Stomach (tissue), 4 donors: ENCODE results near the gene BTLA.

Experiments used
- EP300 ChIP-seq: sonication (generic); formaldehyde crosslinking; IDR thresholded peaks from one replicate; pipeline ENCODE4 v1.6.1; 2017; ENCODE audit warnings: antibody characterized with exemption
- POLR2A ChIP-seq, 4 donors: fragments of 450-650 bp; IDR thresholded peaks; one replicate each; pipeline ENCODE4 v1.6.1; 2016; ENCODE audit warnings: antibody characterized with exemption in 4 of 4, control low read depth in 2 of 4, mild to moderate bottlenecking in 1 of 4, moderate library complexity in 1 of 4
- POLR2AphosphoS5 ChIP-seq, 3 donors: sonication (generic); formaldehyde crosslinking; IDR thresholded peaks; one replicate each; pipeline ENCODE4 v1.6.1; 2016; ENCODE audit warnings: antibody characterized with exemption in 3 of 3
- TF ChIP-seq, protein P1 (sequence below), 7 experiments: fragments of 450-650 bp in 4 of 7; fragments of 200-600 bp in 3 of 7; sonication (generic) in 3 of 7; IDR thresholded peaks; one replicate each; pipeline ENCODE4 v1.5.1; 2016 to 2019; ENCODE audit warnings: antibody characterized with exemption in 7 of 7, control low read depth in 2 of 7, mild to moderate bottlenecking in 1 of 7

DNA sequence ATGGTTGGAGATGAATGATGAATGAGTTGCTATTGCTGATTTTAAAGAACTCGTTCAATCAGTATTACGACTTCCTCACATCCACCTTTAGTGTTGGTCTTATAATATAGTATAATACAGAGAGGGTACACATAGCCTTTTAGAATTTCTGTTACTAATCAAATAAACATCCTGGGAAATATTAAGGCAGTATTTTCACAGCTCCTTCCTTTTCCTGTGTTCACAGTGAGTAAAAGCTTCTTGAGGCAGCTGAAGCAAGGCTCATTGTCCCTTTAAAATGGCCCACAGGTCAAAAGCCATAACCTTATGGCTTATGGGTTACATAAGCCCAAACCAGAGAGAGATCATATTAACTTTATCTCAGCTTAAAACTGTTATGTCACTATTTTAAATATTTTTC, 1.3 kb upstream of the BTLA start:
- TF ChIP-seq POLR2AphosphoS5 (IDR thresholded peaks at IDR 0.05) (no peak), POLR2A (IDR thresholded peaks at IDR 0.05) (no peak), EP300 (no peak)
- TF ChIP-seq, protein P1, sequence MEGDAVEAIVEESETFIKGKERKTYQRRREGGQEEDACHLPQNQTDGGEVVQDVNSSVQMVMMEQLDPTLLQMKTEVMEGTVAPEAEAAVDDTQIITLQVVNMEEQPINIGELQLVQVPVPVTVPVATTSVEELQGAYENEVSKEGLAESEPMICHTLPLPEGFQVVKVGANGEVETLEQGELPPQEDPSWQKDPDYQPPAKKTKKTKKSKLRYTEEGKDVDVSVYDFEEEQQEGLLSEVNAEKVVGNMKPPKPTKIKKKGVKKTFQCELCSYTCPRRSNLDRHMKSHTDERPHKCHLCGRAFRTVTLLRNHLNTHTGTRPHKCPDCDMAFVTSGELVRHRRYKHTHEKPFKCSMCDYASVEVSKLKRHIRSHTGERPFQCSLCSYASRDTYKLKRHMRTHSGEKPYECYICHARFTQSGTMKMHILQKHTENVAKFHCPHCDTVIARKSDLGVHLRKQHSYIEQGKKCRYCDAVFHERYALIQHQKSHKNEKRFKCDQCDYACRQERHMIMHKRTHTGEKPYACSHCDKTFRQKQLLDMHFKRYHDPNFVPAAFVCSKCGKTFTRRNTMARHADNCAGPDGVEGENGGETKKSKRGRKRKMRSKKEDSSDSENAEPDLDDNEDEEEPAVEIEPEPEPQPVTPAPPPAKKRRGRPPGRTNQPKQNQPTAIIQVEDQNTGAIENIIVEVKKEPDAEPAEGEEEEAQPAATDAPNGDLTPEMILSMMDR (IDR thresholded peaks at IDR 0.05), result no peak
